Breast epithelium (tissue), 4 donors: Measurements from ENCODE around the gene TMEM132D. TPM values are rescaled to one million over a fixed set of nuclear protein-coding genes. Genes with fewer than 3 reads are reported as not detected.

Source experiments
- DNase-seq, 2 donors: peaks; one replicate each; pipeline ENCODE4 v3.0.0-alpha.2; 2019; ENCODE audit warnings: low spot score in 2 of 2
- H3K27ac ChIP-seq, 2 donors: fragments of 200-600 bp; sonication (generic) in 1 of 2; one replicate each; pipeline ENCODE4 v1.5.1; 2016 to 2019; ENCODE audit warnings: mild to moderate bottlenecking in 1 of 2
- H3K27me3 ChIP-seq, 2 donors: fragments of 200-600 bp; sonication (generic) in 1 of 2; one replicate each; pipeline versions ENCODE4 v1.5.1 to v1.6.0; 2017 to 2019; ENCODE audit warnings: control low read depth in 1 of 2, mild to moderate bottlenecking in 1 of 2
- H3K36me3 ChIP-seq: fragments of 200-600 bp; one replicate; pipeline ENCODE4 v1.5.1; 2019
- H3K4me1 ChIP-seq, 2 donors: fragments of 200-600 bp; sonication (generic); one replicate each; pipeline ENCODE4 v1.5.1; 2016 to 2019; ENCODE audit warnings: control low read depth in 1 of 2
- H3K4me3 ChIP-seq, 3 donors: fragments of 200-600 bp; sonication (generic); 1 replicate in 2 of 3; 2 replicates in 1 of 3; pipeline ENCODE4 v1.5.1; 2016 to 2019; ENCODE audit warnings: mild to moderate bottlenecking in 3 of 3, moderate library complexity in 2 of 3
- H3K9me3 ChIP-seq, 2 donors: fragments of 200-600 bp; sonication (generic) in 1 of 2; one replicate each; pipeline ENCODE4 v1.5.1; 2016 to 2019; ENCODE audit warnings: control low read depth in 1 of 2
- CTCF ChIP-seq, 3 donors: fragments of 450-650 bp; IDR thresholded peaks; one replicate each; pipeline ENCODE4 v1.5.1; 2016 to 2017; ENCODE audit warnings: antibody characterized with exemption in 3 of 3, mild to moderate bottlenecking in 3 of 3, moderate library complexity in 3 of 3
- POLR2A ChIP-seq: fragments of 450-650 bp; IDR thresholded peaks from one replicate; pipeline ENCODE4 v1.6.1; 2016; ENCODE audit warnings: antibody characterized with exemption, mild to moderate bottlenecking, moderate library complexity
- POLR2AphosphoS5 ChIP-seq, 3 donors: sonication (generic); formaldehyde crosslinking; IDR thresholded peaks; one replicate each; pipeline ENCODE4 v1.6.1; 2017; ENCODE audit warnings: antibody characterized with exemption in 3 of 3
- intact Hi-C: fragments of 100-400 bp; cut with DNase I; formaldehyde crosslinking; loops from one replicate; pipeline ENCODE4 v1.15.1; 2023; ENCODE audit warnings: low total_unique reads
- total RNA-seq, 3 donors: library from RNA; depleted of rRNA; stranded (reverse); fragments of >200 nt; gene quantifications; one replicate each; pipeline ENCODE4 v1.1.0, GENCODE V29; 2016

Gene TMEM132D
- total RNA-seq, 3 donors from 2014 or later = not detected

- no peak for DNase-seq
These were observed 832.5 kb downstream of the TMEM132D start for GRCh38 chr12:129071362-129071761.

GRCh38 chr12:129069886-129070285 is 833.9 kb downstream of the TMEM132D start:
- intact Hi-C loops = no loop called here

More at GRCh38 chr12:129071362-129071761, 832.5 kb downstream of the TMEM132D start:
- no peak for TF ChIP-seq POLR2A
- TF ChIP-seq CTCF (IDR thresholded peaks at IDR 0.05) = no peak
- no peak for TF ChIP-seq POLR2AphosphoS5 (IDR thresholded peaks at IDR 0.05)
- Histone ChIP-seq H3K4me1 (no peaks in the 10 kb centered on the region), H3K27ac (no peak overlapping the region), H3K36me3 (no peaks in the 10 kb centered on the region), H3K27me3 (no peaks in the 10 kb centered on the region), H3K4me3 (no peak overlapping the region), H3K9me3 (no peaks in the 10 kb centered on the region)
- intact Hi-C loops = no loop called here

GRCh38 chr12:129068684-129069083 is 835.1 kb downstream of the TMEM132D start:
- no peak overlapping the region for H3K27ac ChIP-seq
- no peak for DNase-seq
- H3K9me3 ChIP-seq = no peaks in the 10 kb centered on the region
- H3K36me3 ChIP-seq = no peaks in the 10 kb centered on the region
- no peaks in the 10 kb centered on the region for H3K27me3 ChIP-seq
- intact Hi-C loops = no loop called here
- no peaks in the 10 kb centered on the region for H3K4me1 ChIP-seq
- TF ChIP-seq POLR2AphosphoS5 (IDR thresholded peaks at IDR 0.05) = no peak
- TF ChIP-seq POLR2A = no peak
- TF ChIP-seq CTCF (IDR thresholded peaks at IDR 0.05) = no peak
- H3K4me3 ChIP-seq = no peak overlapping the region

More at GRCh38 chr12:129069886-129070285, 833.9 kb downstream of the TMEM132D start:
- no peaks in the 10 kb centered on the region for H3K4me1 ChIP-seq
- H3K27me3 ChIP-seq = no peaks in the 10 kb centered on the region
- H3K9me3 ChIP-seq = no peaks in the 10 kb centered on the region
- no peak for DNase-seq
- H3K27ac ChIP-seq = no peak overlapping the region
- H3K4me3 ChIP-seq = no peak overlapping the region
- TF ChIP-seq CTCF (IDR thresholded peaks at IDR 0.05) (no peak), POLR2AphosphoS5 (IDR thresholded peaks at IDR 0.05) (no peak), POLR2A (no peak)
- H3K36me3 ChIP-seq = no peaks in the 10 kb centered on the region

- Histone ChIP-seq H3K36me3 (no peaks in the 10 kb centered on the region), H3K4me3 (no peak overlapping the region), H3K27me3 (no peaks in the 10 kb centered on the region), H3K4me1 (no peaks in the 10 kb centered on the region), H3K9me3 (no peaks in the 10 kb centered on the region), H3K27ac (no peak overlapping the region)
- no peak for DNase-seq
- TF ChIP-seq POLR2A (no peak), POLR2AphosphoS5 (IDR thresholded peaks at IDR 0.05) (no peak), CTCF (IDR thresholded peaks at IDR 0.05) (no peak)
- intact Hi-C loops = no loop called here
These were observed 836.3 kb downstream of the TMEM132D start for GRCh38 chr12:129067491-129067890.

- no peaks in the 10 kb centered on the region for H3K4me1 ChIP-seq
- H3K27me3 ChIP-seq = no peaks in the 10 kb centered on the region
- intact Hi-C loops = no loop called here
- H3K4me3 ChIP-seq = no peak overlapping the region
- DNase-seq = no peak
- H3K36me3 ChIP-seq = no peaks in the 10 kb centered on the region
- H3K27ac ChIP-seq = no peak overlapping the region
- H3K9me3 ChIP-seq = peaks cover 3 to 15% of the 10 kb centered on the region in 2 donors
- TF ChIP-seq POLR2AphosphoS5 (IDR thresholded peaks at IDR 0.05) (no peak), POLR2A (no peak), CTCF (IDR thresholded peaks at IDR 0.05) (no peak)
These were observed 839.5 kb downstream of the TMEM132D start for GRCh38 chr12:129064209-129064855.
